ENCODE results near the gene CCNG1.
"Not testable (repeated sequence)": the region's sequence is repeated elsewhere in the genome, so short reads cannot be mapped to it uniquely, and the experiment has no call there.

CCNG1 gene, protein sequence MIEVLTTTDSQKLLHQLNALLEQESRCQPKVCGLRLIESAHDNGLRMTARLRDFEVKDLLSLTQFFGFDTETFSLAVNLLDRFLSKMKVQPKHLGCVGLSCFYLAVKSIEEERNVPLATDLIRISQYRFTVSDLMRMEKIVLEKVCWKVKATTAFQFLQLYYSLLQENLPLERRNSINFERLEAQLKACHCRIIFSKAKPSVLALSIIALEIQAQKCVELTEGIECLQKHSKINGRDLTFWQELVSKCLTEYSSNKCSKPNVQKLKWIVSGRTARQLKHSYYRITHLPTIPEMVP

DNA sequence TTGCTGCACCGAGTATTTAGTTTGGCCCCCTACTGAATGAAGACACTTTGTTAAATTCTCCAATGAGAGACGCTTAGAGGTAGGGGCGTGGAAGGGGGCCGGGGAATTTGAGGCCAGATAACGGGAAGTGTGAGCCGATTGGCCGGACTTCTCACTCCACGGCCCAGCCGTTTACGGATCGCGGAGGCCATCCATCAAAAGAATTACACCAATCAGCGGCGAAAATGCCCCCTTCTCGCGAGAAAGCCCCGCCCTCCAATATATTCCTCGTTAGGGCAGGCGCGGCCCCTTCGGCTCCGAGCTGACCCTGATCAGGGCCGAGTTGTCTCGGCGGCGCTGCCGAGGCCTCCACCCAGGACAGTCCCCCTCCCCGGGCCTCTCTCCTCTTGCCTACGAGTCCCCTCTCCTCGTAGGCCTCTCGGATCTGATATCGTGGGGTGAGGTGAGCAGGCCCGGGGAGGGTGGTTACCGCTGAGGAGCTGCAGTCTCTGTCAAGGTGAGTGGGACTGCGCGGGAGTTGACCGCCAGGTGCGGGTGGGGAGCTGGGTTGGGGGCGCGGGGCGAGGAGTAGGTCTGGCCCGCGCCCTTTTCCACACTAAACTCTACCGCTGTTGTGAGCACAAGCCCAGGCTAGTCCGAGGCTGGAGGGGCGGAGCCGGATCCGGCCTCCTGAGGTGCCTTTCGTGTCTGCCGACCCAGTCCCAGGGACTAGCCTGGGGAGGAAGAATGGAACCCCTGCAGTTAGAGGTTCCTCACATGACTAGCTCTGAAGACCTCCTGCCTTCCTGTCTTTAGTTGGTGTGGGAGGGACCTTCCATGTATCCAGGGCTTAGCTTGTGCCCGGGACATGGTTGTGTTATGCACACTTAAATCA is at the start of gene CCNG1:
Gene CCNG1 (plus strand): TSS at position 287 of the 874 bp plus-strand sequence. CDS start 1,662 bp downstream, outside the sequence.
- DNase-seq (ENCODE audit: low read depth) = peak; percentile 98

DNA sequence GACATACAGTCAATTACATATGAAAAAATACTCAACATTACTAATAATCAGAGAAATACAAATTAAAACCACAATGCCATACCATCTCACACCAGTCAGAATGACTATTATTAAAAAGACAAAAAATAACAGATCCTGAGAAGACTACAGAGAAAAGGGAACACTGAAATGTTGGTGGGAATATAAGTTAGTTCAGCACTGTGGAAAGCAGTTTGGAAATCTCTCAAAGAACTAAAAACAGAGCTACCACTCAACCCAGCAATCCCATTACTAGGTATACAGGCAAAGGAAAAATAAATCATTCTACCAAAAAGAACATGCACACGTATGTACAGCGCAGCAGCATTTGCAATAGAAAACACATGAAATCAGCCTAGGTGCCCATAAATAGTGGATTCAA is 41.6 kb upstream of the CCNG1 start:
- DNase-seq (ENCODE audit: low read depth) = no peak

DNA sequence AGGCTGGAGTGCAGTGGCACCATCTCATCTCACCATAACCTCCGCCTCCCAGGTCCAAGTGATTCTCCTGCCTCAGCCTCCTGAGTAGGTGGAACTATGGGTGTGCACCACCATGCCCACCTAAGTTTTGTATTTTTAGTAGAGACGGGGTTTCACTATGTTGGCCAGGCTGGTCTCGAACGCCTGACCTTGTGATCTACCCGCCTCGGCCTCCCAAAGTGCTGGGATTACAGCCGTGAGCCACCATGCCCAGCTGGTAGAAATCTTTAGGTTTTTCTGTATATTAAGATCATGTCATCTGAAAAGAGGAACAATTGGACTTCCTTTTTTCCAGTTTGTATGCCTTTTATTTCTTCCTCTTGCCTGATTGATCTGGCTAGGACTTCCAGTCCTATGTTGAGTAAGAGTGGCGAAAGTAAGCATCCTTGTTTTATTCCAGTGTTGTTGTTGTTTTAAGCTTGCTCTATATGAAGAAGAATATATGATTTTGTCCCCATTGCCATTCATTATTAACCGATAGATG is 40.5 kb upstream of the CCNG1 start:
- DNase-seq (ENCODE audit: low read depth) = not testable (repeated sequence)

DNA sequence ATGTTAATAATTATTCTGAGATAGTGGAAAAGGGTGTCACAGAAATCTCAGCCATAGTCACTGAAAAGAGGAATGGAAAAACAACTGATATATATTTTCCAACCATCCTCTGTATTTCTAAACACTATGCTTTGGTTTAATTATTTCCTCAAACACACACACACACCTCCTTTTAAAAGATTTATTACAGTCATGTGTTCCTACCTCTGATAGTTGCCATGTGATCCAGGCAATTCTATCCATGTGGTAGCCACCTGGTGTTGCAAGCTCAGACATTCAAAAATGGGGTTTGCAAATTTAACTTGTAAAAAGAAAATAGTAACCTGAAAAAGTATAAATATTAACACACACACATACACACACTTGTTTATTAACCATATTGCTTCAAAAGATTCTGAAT is 40.0 kb upstream of the CCNG1 start:
- no peak for DNase-seq (ENCODE audit: low read depth)

DNA sequence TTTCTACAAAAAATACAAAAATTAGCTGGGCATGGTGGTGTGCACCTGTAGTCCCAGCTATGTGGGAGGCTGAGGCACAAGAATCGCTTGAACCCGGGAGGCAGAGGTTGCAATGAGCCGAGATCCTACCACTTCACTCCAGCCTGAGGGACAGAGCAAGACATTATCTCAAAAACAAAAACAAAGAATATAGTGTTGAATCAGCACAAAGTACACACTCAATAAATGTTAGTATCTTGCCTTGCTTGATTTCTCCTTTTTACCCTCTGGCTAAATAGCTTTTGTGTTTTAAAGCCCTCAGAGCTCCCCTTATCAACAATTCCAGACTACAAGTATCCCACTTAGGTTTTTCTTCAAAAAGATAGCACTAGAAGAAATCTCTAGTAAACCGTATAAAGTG is 37.5 kb upstream of the CCNG1 start:
- no peak for DNase-seq (ENCODE audit: low read depth)

DNA sequence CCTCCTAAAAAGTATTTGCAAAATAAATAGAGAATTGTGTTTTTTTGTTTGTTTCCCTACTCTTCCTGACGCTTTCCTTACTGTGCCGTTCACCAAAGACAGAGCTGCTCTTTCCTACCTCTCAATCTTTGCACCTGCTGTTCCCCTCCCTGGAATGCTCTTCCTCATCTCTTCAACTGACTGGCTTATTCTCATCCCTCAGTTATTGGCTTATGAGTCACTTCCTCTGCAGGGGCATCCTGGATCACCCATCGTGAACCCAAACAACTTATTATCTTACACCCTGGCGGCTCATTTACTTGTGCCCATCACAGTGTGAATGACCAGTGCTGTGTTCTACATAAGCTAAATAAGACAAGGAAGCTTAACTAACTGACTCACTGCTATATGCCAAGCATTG is 36.1 kb upstream of the CCNG1 start:
- DNase-seq (ENCODE audit: low read depth) = peak; percentile 12

DNA sequence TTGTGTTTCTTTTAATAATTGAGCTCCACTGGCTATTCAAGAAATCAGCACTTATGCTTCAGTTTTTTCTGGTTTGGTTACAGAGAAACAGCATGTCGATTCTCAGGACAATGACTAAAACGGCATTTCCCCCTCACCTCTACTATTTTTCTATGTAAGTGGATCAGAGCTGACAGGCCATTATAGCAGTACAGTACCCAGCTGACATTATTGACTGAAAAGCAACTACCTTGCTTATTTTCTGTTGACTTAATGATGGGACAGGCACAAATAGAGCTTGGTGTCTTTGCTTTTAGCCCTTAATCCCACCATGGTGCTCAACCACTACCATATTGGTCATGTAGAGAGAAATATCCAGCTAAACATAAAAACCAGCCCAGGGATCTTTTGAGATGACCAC is 35.4 kb upstream of the CCNG1 start:
- DNase-seq (ENCODE audit: low read depth) = no peak

DNA sequence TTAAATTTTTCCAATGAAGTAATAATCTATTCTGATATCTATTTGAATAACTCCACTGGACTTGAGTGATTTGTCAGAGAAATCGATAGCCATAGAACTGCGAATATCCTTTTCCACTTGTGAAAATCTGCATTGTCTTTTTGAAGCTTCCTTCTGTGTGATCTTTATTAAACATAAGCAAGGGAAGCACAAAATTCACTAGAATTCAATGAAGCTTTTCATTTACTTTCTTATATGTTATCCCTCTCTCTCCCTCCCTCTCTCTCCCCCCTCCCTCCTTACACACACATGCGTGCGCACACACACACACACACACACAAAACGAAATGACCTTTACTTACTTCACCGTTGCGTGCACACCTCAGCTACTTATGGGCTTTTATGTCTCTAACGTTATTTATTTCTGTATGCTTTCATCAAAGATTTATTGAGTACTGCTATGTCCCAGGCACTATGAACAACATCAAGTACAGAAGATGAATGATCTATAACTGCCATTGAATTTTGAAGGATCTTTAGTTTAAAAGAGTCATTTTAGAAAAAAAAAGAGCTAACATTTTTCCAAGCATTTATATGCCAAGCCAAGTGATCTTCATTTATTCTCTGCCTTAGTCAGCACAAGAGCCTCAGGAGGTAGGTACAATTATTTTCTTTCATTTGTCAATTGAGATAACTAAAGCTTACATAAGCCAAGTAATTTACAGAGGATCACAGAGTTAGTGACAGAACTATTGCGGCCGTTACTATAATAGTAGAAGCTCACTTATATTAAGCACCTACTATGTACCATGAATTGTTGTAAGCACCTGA is 32.8 kb upstream of the CCNG1 start:
- no peak for DNase-seq (ENCODE audit: low read depth)

DNA sequence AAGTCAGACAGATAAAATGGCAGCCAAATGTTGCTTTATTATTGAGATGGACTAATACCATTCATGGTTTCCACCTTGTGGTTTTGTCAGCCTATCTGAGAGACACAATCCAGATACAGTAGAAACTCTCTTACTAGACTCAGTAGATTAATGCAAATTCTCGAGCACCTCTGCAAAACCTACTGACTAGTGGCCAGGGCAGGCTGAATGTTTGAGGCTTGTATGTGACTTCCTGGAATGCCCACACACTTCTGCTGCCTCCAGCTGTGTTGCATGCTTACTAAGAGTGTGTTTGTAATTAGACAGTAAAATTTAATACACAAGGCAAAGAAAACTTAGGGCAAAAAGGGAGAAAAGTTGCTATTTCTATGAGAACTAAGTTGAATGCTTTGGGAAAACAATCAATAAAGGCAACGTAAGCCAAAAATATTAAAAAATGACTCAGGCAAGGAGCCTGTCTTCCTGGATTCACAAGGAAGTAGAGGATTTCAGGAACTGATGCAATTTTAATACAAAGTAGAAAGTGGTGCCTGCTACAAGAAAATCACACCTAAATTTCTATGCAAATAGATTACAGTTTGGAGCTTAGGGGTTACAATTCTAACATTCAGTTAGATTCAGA is 30.2 kb upstream of the CCNG1 start:
- peak; percentile 6 for DNase-seq (ENCODE audit: low read depth)

DNA sequence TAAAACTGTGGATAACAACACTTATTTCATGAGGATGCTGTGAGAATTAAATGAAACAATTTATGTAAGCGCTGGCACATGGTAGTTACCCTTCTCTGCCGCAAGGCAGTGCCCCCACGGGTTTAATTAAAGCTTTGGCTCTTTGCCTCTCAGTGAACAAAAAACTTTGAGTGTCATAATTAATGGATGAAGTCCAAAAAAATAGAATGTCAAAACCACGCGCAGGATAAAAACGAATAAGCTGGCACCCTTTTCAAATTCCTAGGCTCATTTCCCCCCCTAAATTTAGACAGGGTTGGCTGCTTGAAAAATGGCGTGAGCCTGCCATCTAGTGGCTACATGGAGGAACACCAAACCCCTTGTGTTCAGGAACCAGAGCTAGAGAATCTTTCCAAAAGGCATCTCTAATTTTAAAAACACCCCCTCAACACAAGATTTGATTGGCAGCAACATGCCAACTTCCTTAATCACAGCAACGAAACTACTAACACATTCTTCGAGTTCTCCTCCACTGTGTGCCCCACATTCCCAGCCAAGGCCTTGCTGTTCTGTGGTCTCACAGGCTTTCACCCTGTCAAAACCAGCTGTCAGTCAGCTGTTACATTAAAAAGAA is 29.0 kb upstream of the CCNG1 start:
- peak; percentile 64 for DNase-seq (ENCODE audit: low read depth)

DNA sequence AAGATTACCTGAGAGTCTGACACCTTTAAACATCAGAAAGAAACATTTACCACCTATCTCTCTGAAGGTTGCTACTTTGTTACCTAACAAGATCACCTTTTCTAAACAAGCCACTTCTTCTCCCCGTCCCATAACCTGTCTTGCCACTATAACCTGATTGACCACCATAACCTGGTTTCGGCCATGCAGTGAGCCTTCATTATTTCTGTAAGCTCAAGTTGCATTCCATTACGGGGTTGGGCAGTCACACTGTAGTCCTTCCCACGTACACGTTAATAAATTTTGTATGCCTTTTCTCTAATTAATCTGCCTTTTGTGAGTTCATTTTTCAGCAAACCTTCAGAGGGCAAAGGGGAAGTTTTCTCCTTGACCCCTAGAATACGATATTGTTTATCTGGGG is 28.0 kb upstream of the CCNG1 start:
- DNase-seq (ENCODE audit: low read depth) = no peak

DNA sequence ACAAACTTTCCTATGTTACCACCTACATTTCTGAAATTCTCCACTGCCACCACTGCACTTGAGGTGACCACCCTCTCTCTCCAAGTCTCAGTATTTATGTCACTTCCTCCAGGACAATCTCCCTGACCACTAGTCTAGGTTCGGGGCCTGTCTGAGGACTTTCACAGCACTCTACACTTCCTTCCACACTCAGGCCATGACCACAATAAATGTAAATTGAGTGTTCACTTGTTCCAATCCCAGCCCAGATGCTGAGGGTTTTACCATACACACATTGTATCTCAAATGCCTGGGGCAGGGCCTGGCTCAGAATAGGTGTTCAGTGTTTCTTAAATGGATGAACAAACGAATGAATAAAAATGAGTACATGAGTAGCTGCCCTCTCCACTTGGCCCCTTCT is 26.9 kb upstream of the CCNG1 start:
- DNase-seq (ENCODE audit: low read depth) = no peak

DNA sequence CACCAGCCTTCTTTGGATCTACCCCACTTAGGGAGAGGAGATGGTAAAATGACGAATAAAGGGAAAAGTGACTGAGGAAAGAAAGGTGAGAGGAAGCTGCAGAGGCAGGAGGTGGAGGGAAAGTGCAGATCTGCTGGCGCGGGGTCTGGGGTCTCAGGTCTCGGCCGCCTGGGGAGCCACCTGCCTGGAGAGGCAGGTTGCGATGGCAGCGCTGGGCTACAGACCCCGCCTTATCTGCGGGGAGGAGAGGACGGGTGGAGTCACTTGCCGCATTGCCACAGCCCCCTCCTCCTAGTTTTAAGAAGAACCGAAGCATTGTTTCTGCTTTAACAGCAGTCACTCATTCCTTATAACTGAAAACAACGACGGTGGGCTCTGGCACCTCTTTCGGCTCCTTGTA is 21.7 kb upstream of the CCNG1 start:
- not testable (repeated sequence) for DNase-seq (ENCODE audit: low read depth)

DNA sequence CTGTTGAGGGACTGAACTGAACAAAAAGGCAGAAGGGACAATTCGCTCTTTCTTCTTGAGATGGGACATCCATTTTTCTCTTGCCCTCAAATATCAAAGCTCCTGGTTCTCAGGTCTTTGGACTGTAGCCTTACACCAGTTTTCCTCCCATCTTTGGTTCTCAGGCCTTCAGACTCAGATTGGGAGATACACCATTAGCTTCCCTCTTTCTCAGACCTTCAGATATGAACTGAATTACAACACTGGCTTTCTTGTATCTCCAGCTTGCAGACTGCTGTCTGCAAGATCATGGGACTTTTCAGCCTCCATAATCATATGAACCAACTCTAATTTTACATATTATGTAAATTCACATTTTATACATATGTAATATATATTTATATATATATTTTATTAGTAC is 12.6 kb upstream of the CCNG1 start:
- no peak for DNase-seq (ENCODE audit: low read depth)

DNA sequence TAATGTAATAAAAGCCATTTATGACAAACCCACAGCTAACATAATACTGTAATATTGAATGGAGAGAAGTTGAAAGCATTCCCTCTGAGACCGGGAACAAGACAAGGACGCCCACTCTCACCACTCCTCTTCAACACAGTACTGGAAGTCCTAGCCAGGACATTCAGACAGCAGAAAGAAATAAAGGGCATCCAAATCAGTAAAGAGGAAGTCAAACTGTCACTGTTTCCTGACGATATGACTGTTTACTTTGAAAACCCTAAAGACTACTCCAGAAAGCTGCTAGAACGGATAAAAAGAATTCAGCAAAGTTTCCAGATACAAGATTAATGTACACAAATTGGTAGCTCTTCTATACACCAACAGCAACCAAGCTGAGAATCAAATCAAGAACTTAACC is 11.3 kb upstream of the CCNG1 start:
- not testable (repeated sequence) for DNase-seq (ENCODE audit: low read depth)

DNA sequence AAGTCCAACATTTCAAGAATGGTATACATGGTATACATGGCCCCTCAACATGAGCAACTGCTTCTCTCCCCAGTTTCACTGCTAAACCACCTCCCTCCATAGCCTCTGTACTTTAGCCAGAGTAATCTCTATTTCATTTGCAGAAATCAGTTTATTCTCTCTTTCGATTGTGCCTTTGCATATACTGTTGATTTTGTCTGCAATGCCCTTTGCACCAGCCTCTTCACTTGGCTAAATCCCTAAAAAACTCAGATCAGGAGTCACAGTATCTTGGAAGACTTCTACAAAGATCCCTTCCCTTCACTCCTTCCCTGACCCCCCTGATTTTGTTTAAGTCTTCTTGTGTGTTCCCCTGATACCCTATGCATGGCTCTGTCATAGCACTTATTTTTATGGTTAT is 4.9 kb upstream of the CCNG1 start:
- no peak for DNase-seq (ENCODE audit: low read depth)

DNA sequence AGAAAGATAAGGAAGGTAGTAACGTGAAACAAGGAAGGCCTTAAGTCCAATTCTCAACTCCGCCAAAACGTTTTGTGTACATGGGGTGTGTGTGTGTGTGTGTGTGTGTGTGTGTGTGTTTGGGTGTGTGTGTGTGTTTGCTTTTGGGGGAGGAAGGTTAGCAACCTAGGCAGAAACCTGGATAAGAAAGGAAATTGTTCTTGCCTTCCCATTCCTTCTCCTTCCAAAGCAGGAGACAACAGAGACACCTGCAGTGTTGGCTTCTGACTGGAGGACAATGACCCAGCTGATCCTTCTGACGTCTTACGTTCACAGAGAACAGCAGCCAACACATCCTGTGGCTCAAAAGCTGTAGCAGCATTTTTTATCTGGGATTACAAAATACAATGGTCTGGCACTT is 4.1 kb upstream of the CCNG1 start:
- DNase-seq (ENCODE audit: low read depth) = no peak

DNA sequence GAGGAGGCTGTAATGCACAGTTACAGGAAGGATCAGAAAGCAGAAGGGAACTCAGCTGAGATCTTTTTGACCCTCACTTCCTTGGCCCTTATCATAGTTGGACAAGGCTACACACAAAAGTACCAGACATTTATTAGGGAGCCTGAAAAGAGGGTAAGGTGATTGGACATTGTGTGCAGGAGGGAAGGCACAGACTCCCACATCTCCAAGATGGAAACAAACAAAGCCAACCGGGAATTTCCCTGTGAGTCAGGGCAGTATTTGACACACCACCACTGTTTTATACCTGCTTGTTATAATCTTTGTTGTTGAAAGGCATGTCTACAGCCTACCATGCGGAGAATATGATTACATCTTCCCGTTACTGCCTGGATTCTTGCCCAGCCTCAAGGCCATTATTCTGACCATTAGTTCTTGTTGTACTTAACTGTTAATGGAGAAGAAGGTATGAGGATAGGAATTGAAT is 3.0 kb upstream of the CCNG1 start:
- DNase-seq (ENCODE audit: low read depth) = peak; percentile 57

DNA sequence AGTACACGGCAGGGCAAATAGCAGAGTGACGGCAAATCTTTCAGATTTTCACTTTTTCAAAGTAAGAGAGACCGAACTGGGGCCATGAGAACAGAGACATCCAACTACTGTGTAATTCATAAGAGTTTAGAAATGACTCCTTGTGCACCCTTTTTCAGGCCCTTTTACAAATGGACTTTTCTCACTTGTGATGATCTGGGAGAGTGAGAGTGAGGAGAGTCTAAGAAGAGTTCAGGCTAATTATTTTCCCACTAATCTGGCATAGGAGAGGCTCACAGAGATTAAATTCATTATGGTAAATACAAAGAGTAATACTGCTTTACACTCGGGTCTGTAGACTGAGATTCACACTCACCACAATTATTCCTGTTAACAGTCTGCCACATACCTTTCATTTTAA is 880 bp upstream of the CCNG1 start:
- no peak for DNase-seq (ENCODE audit: low read depth)

DNA sequence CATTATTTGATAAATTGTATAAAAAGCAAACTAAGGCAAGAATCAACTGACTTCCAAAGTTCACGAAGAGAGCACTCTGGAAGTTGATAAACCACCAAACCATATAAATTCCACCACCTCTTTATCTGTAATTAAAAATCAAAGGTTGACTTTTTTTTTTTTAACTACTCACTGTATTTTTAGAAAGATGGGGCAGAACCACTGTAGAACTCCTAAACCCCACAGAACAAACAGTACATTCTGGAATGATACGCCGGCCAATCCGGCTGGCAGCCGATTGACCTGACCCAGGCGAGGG is 435 bp upstream of the CCNG1 start:
- no peak for DNase-seq (ENCODE audit: low read depth)

DNA sequence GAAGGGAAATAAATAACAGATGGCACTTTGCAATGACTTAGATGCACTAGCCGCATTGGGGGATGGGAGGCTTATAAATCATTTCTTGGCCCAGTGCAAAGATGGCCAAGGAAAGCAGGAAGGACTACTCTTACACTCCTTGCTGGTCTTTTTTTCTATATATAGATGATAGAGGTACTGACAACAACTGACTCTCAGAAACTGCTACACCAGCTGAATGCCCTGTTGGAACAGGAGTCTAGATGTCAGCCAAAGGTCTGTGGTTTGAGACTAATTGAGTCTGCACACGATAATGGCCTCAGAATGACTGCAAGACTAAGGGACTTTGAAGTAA is 1.7 kb downstream of the CCNG1 start:
- DNase-seq (ENCODE audit: low read depth) = peak; percentile 6

DNA sequence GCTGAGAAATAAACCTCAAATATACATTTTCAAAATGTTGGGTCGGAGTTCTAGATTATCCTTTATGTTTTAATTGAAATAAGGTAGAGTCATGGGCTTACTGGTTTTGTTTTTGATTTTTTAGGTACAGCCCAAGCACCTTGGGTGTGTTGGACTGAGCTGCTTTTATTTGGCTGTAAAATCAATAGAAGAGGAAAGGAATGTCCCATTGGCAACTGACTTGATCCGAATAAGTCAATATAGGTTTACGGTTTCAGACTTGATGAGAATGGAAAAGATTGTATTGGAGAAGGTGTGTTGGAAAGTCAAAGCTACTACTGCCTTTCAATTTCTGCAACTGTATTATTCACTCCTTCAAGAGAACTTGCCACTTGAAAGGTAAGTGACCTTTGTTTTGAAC is 3.6 kb downstream of the CCNG1 start:
- DNase-seq (ENCODE audit: low read depth) = no peak
